Measurements from ENCODE around the gene SLC12A7. TPM values are rescaled to one million over a fixed set of nuclear protein-coding genes. Genes with fewer than 3 reads are reported as not detected.
"Not testable (repeated sequence)": the region's sequence is repeated elsewhere in the genome, so short reads cannot be mapped to it uniquely, and the experiment has no call there.

The SLC12A7 gene
- total RNA-seq, 1 experiment from 2014 or later, result 28.1 TPM

- Mint-ChIP-seq H3K4me3 (no peak overlapping the region), H3K27ac (peak overlapping the region; percentile 63; the same call in 1 of the 2 replicates), H3K4me1 (no peaks in the 10 kb centered on the region), H3K36me3 (peaks cover 8% of the 10 kb centered on the region; the same call in 1 of the 2 replicates), H3K9me3 (no peaks in the 10 kb centered on the region), H3K27me3 (ENCODE audit: low read depth) (no peaks in the 10 kb centered on the region)
- CTCF ChIA-PET, result no interaction called here
- TF ChIP-seq PRDM15 (CRISPR knock-in tag; IDR thresholded peaks at IDR 0.05), result no peak
- no peak for TF ChIP-seq NFATC4 (CRISPR knock-in tag; IDR thresholded peaks at IDR 0.05)
- TF ChIP-seq AFF4 (CRISPR knock-in tag; IDR thresholded peaks at IDR 0.05; ENCODE audit: borderline replicate concordance), result no peak
- POLR2A ChIA-PET, result no interaction called here
- DNase-seq (ENCODE audit: low spot score), result no peak
- no peak for ATAC-seq
These were observed 27.8 kb downstream of the SLC12A7 start for GRCh38 chr5:1083823-1084605.

GRCh38 chr5:1083026-1083425 is 28.8 kb downstream of the SLC12A7 start:
- H3K9me3 Mint-ChIP-seq; H3K27ac Mint-ChIP-seq; DNase-seq (ENCODE audit: low spot score); CTCF ChIA-PET; POLR2A ChIA-PET; ATAC-seq; H3K36me3 Mint-ChIP-seq; H3K4me3 Mint-ChIP-seq; H3K27me3 Mint-ChIP-seq (ENCODE audit: low read depth); H3K4me1 Mint-ChIP-seq: not testable (repeated sequence)

DNA sequence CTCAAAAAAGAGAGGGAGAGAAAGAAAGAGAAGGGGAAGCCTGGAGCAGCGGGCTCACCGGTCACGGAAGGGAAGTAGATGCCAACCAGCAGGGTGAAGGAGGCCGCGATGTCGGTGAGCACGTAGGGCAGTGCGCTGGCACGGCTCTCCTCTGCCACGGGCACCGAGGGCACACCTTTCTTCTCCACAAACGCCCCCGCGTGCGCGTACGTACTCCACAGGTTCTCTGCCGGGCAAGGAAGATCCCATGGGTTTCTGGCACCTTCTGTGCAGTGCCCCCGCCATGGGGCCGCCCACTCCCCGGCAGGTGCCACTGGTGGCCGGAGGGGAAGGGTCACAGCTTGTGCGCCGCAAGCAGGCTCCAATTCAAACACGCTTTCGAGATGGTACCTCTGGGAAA is 30.3 kb downstream of the SLC12A7 start:
- Mint-ChIP-seq H3K4me1 (no peaks in the 10 kb centered on the region), H3K27me3 (ENCODE audit: low read depth) (no peaks in the 10 kb centered on the region), H3K4me3 (no peak overlapping the region), H3K27ac (peak overlapping the region; percentile 42; the same call in 1 of the 2 replicates), H3K36me3 (peaks cover 8% of the 10 kb centered on the region), H3K9me3 (no peaks in the 10 kb centered on the region)
- TF ChIP-seq, protein P1, sequence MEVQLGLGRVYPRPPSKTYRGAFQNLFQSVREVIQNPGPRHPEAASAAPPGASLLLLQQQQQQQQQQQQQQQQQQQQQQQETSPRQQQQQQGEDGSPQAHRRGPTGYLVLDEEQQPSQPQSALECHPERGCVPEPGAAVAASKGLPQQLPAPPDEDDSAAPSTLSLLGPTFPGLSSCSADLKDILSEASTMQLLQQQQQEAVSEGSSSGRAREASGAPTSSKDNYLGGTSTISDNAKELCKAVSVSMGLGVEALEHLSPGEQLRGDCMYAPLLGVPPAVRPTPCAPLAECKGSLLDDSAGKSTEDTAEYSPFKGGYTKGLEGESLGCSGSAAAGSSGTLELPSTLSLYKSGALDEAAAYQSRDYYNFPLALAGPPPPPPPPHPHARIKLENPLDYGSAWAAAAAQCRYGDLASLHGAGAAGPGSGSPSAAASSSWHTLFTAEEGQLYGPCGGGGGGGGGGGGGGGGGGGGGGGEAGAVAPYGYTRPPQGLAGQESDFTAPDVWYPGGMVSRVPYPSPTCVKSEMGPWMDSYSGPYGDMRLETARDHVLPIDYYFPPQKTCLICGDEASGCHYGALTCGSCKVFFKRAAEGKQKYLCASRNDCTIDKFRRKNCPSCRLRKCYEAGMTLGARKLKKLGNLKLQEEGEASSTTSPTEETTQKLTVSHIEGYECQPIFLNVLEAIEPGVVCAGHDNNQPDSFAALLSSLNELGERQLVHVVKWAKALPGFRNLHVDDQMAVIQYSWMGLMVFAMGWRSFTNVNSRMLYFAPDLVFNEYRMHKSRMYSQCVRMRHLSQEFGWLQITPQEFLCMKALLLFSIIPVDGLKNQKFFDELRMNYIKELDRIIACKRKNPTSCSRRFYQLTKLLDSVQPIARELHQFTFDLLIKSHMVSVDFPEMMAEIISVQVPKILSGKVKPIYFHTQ (CRISPR knock-in tag; IDR thresholded peaks at IDR 0.05), result no peak
- TF ChIP-seq ZMAT4 (CRISPR knock-in tag; IDR thresholded peaks at IDR 0.05) (no peak), ZNF396 (CRISPR knock-in tag; IDR thresholded peaks at IDR 0.05; ENCODE audit: borderline replicate concordance) (no peak)
- TF ChIP-seq, protein P2, sequence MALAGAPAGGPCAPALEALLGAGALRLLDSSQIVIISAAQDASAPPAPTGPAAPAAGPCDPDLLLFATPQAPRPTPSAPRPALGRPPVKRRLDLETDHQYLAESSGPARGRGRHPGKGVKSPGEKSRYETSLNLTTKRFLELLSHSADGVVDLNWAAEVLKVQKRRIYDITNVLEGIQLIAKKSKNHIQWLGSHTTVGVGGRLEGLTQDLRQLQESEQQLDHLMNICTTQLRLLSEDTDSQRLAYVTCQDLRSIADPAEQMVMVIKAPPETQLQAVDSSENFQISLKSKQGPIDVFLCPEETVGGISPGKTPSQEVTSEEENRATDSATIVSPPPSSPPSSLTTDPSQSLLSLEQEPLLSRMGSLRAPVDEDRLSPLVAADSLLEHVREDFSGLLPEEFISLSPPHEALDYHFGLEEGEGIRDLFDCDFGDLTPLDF (CRISPR knock-in tag; IDR thresholded peaks at IDR 0.05), result no peak
- DNase-seq (ENCODE audit: low spot score), result no peak
- CTCF ChIA-PET, result no interaction called here
- POLR2A ChIA-PET, result no interaction called here
- no peak for ATAC-seq
